PC-9 (cell line): ENCODE measurements around the gene BCL11A. TPM values are rescaled to one million over a fixed set of nuclear protein-coding genes. Genes with fewer than 3 reads are reported as not detected.

Experiments used
- BruUV-seq: library from RNA; stranded (reverse); fragments of 400-500 nt; replicated peaks from 2 replicates; lab custom pipeline; 2021; lab: Mats Ljungman, UMichigan
- CTCF ChIA-PET: fragments of 300-600 bp; sonication (Branson Sonifier 250); formaldehyde crosslinking; loops from one replicate; lab custom pipeline; 2022; ENCODE audit warnings: antibody characterized with exemption; lab: Charles Lee
- POLR2A ChIA-PET: fragments of 300-600 bp; sonication (Branson Sonifier 250); formaldehyde crosslinking; loops from one replicate; lab custom pipeline; 2022; ENCODE audit warnings: antibody characterized with exemption; ENCODE audit not compliant: unreplicated experiment; lab: Charles Lee
- DNase-seq, 2 experiments: peaks; one replicate each; pipeline versions ENCODE4 v3.0.0 to v3.0.0-alpha.2; 2015 to 2022; ENCODE audit warnings: mixed read lengths in 1 of 2
- H2AFZ ChIP-seq: fragments of 200-600 bp; sonication (generic); 2 replicates; pipeline ENCODE4 v1.8.1; 2017; ENCODE audit warnings: antibody characterized with exemption
- H3F3A ChIP-seq: fragments of 200-600 bp; sonication (generic); 2 replicates; pipeline ENCODE4 v1.8.1; 2017; ENCODE audit warnings: antibody characterized with exemption, mild to moderate bottlenecking, low read depth; ENCODE audit not compliant: insufficient read depth
- H3K27ac ChIP-seq: fragments of 200-600 bp; sonication (generic); 2 replicates; pipeline ENCODE4 v1.6.1; 2016; ENCODE audit warnings: mixed run types
- H3K27me3 ChIP-seq: fragments of 200-600 bp; sonication (generic); 2 replicates; pipeline ENCODE4 v1.6.1; 2016; ENCODE audit warnings: low read depth, mixed run types; ENCODE audit not compliant: insufficient read depth
- H3K36me3 ChIP-seq: fragments of 200-600 bp; sonication (generic); 2 replicates; pipeline ENCODE4 v1.6.1; 2016; ENCODE audit warnings: low read depth, mixed run types
- H3K4me1 ChIP-seq: fragments of 200-600 bp; sonication (generic); replicated peaks from 2 replicates; pipeline ENCODE4 v1.6.1; 2016; ENCODE audit warnings: mixed run types; ENCODE audit not compliant: insufficient read depth
- H3K4me2 ChIP-seq: fragments of 200-600 bp; sonication (generic); 2 replicates; pipeline ENCODE4 v1.6.1; 2017; ENCODE audit warnings: mixed run types
- H3K4me3 ChIP-seq: fragments of 200-600 bp; sonication (generic); 2 replicates; pipeline ENCODE4 v1.6.1; 2016; ENCODE audit warnings: mixed run types
- H3K79me2 ChIP-seq: fragments of 200-600 bp; sonication (generic); 2 replicates; pipeline ENCODE4 v1.6.1; 2017; ENCODE audit warnings: low read depth, mixed run types
- H3K9me2 ChIP-seq: fragments of 200-600 bp; sonication (generic); 2 replicates; pipeline ENCODE4 v1.8.1; 2017; ENCODE audit warnings: mild to moderate bottlenecking; ENCODE audit not compliant: insufficient read depth
- H3K9me3 ChIP-seq: fragments of 200-600 bp; sonication (generic); 2 replicates; pipeline ENCODE4 v1.8.1; 2016; ENCODE audit warnings: low read depth; ENCODE audit not compliant: insufficient read depth
- H4K20me1 ChIP-seq: fragments of 200-600 bp; sonication (generic); 2 replicates; pipeline ENCODE4 v1.8.1; 2017; ENCODE audit not compliant: insufficient read depth
- CTCF ChIP-seq: fragments of 200-600 bp; sonication (generic); conservative IDR thresholded peaks from 2 replicates; pipeline ENCODE4 v1.6.1; 2017; ENCODE audit warnings: mixed run types, antibody characterized with exemption, mild to moderate bottlenecking, moderate library complexity
- EZH2 ChIP-seq: fragments of 200-600 bp; sonication (generic); IDR thresholded peaks from 2 replicates; pipeline ENCODE4 v1.8.0; 2017; ENCODE audit warnings: antibody characterized with exemption, low read depth
- intact Hi-C: fragments of 100-400 bp; cut with micrococcal nuclease; formaldehyde crosslinking; loops from one replicate; pipeline ENCODE4 v1.10.0; 2022; ENCODE audit not compliant: unreplicated experiment
- total RNA-seq: library from RNA; stranded (reverse); gene quantifications from 2 replicates; pipeline ENCODE4 v1.2.3, GENCODE V29; 2021

The BCL11A gene
- total RNA-seq, 1 experiment from 2014 or later, result not detected

GRCh38 chr2:60509066-60509465, 44.4 kb downstream of the BCL11A start:
- BruUV-seq, result no TSS peak
- no peak overlapping the region for H3K4me2 ChIP-seq
- no peak overlapping the region for H2AFZ ChIP-seq
- POLR2A ChIA-PET, result no interaction called here
- H3F3A ChIP-seq, result no peaks in the 10 kb centered on the region
- H4K20me1 ChIP-seq, result no peaks in the 10 kb centered on the region
- H3K79me2 ChIP-seq, result no peaks in the 10 kb centered on the region
- TF ChIP-seq CTCF (no peak), EZH2 (no peak)
- peaks cover 75% of the 10 kb centered on the region for H3K27me3 ChIP-seq
- no peak for DNase-seq
- no peaks in the 10 kb centered on the region for H3K36me3 ChIP-seq
- CTCF ChIA-PET, result no interaction called here
- no peak overlapping the region for H3K27ac ChIP-seq
- H3K9me3 ChIP-seq, result no peaks in the 10 kb centered on the region
- no peaks in the 10 kb centered on the region for H3K9me2 ChIP-seq
- no peak overlapping the region for H3K4me3 ChIP-seq
- no peaks in the 10 kb centered on the region for H3K4me1 ChIP-seq
- intact Hi-C loops, result no loop called here

- Histone ChIP-seq H3K4me2 (no peak overlapping the region), H2AFZ (no peak overlapping the region), H3K36me3 (no peaks in the 10 kb centered on the region), H3K4me3 (no peak overlapping the region), H3K9me3 (no peaks in the 10 kb centered on the region), H4K20me1 (no peaks in the 10 kb centered on the region), H3K9me2 (no peaks in the 10 kb centered on the region), H3K4me1 (no peaks in the 10 kb centered on the region), H3K79me2 (no peaks in the 10 kb centered on the region), H3K27me3 (peaks cover 80% of the 10 kb centered on the region), H3K27ac (no peak overlapping the region), H3F3A (no peaks in the 10 kb centered on the region)
- no peak for DNase-seq
- TF ChIP-seq EZH2, result no peak
- TF ChIP-seq CTCF, result no peak
- intact Hi-C loops, result no loop called here
- ChIA-PET CTCF (no interaction called here), POLR2A (no interaction called here)
- no TSS peak for BruUV-seq
These were observed 45.0 kb downstream of the BCL11A start for GRCh38 chr2:60508339-60508917.

GRCh38 chr2:60507211-60507965, 46.1 kb downstream of the BCL11A start:
- no peak for DNase-seq
- H3K27ac ChIP-seq, result no peak overlapping the region

More at GRCh38 chr2:60507211-60507965, 46.1 kb downstream of the BCL11A start:
- Histone ChIP-seq H4K20me1 (no peaks in the 10 kb centered on the region), H3K9me3 (no peaks in the 10 kb centered on the region), H2AFZ (no peak overlapping the region), H3K79me2 (no peaks in the 10 kb centered on the region), H3K4me2 (no peak overlapping the region), H3K4me1 (no peaks in the 10 kb centered on the region), H3K4me3 (no peak overlapping the region), H3F3A (no peaks in the 10 kb centered on the region), H3K27me3 (peaks cover 87% of the 10 kb centered on the region), H3K36me3 (no peaks in the 10 kb centered on the region), H3K9me2 (no peaks in the 10 kb centered on the region)
- intact Hi-C loops, result no loop called here
- CTCF ChIA-PET, result interaction anchor here (0.6 kb wide), 1 partner anchor 166 kb away, joined by 9 read pairs; no protein-coding TSS in a partner anchor
- POLR2A ChIA-PET, result no interaction called here
- no TSS peak for BruUV-seq
- TF ChIP-seq EZH2, result no peak
- TF ChIP-seq CTCF, result no peak
